Vagina (tissue), 2 donors: Measurements from ENCODE around the gene STX12.

ENCODE experiments used
- CTCF ChIP-seq, 3 experiments: fragments of 450-650 bp in 2 of 3; fragments of 200-600 bp in 1 of 3; sonication (generic) in 1 of 3; IDR thresholded peaks; one replicate each; pipeline ENCODE4 v1.5.1; 2017 to 2019; ENCODE audit warnings: antibody characterized with exemption in 3 of 3, mild to moderate bottlenecking in 2 of 3, moderate library complexity in 2 of 3
- POLR2A ChIP-seq, 2 donors: fragments of 450-650 bp; IDR thresholded peaks; one replicate each; pipeline ENCODE4 v1.6.1; 2017; ENCODE audit warnings: antibody characterized with exemption in 2 of 2, mild to moderate bottlenecking in 2 of 2, moderate library complexity in 2 of 2

GRCh38 chr1:27741121-27741520 is 31.9 kb upstream of the STX12 start:
- TF ChIP-seq POLR2A (IDR thresholded peaks at IDR 0.05) (no peak), CTCF (IDR thresholded peaks at IDR 0.05) (no peak)
